ENCODE data around the gene UQCRC1.

Gene UQCRC1

GRCh38 chr3:48635222-48636021 lies 26.0 kb upstream of the UQCRC1 start, which contains the start of gene SLC26A6 (continued):
- TF ChIP-seq PRDM2 (tag by site-specific recombination; IDR thresholded peaks at IDR 0.05; ENCODE audit: borderline replicate concordance) (no peak), ZNF2 (tag by site-specific recombination; IDR thresholded peaks at IDR 0.05) (0 out of 2 replicates have a peak, but pooled peaks have one; percentile 35), ZSCAN4 (tag by site-specific recombination; IDR thresholded peaks at IDR 0.05) (no peak)

- no peak for TF ChIP-seq ZEB2 (tag by site-specific recombination; IDR thresholded peaks at IDR 0.05)
- TF ChIP-seq ZBTB10 (tag by site-specific recombination; IDR thresholded peaks at IDR 0.05) = peak; percentile 30; the same call in 1 of the 2 replicates
- H3K9me3 ChIP-seq (ENCODE audit: control insufficient read depth, insufficient read depth, low read depth, low read length) = no peaks in the 10 kb centered on the region
- H3K36me3 ChIP-seq (ENCODE audit: control insufficient read depth in 2 of 2, insufficient read depth in 1 of 2, low read length in 2 of 2) = peaks cover 0 to 42% of the 10 kb centered on the region in 2 experiments; a peak in 1 of 3 replicates
- CTCF ChIA-PET = interaction anchor here (0.5 to 2.7 kb wide), 14 partner anchors 10 to 915 kb away, joined by 3 to 14 read pairs (median 4); partner anchors contain the start of gene CELSR3
- peak overlapping the region; percentile 55; the same call in 1 of the 2 replicates for H3K27ac ChIP-seq (ENCODE audit: extremely low read depth, low read depth, low read length)
- peak overlapping the region; percentile 75 for H3K4me3 ChIP-seq (ENCODE audit: low read depth, low read length)
- POLR2A ChIA-PET = interaction anchor here (0.9 to 2.5 kb wide), 11 partner anchors 11 to 78 kb away, joined by 3 to 13 read pairs (median 4); partner anchors contain the start of genes CELSR3, PFKFB4, TMEM89 and UQCRC1
- no peaks in the 10 kb centered on the region for H3K4me1 ChIP-seq (ENCODE audit: control insufficient read depth, insufficient read depth, low read length)
Measured at GRCh38 chr3:48634661-48635221, 25.3 kb upstream of the UQCRC1 start.

- Histone ChIP-seq H3K4me1 (ENCODE audit: control insufficient read depth, insufficient read depth, low read length) (no peaks in the 10 kb centered on the region), H3K27ac (ENCODE audit: extremely low read depth, low read depth, low read length) (no peak overlapping the region), H3K4me3 (ENCODE audit: low read depth, low read length) (no peak overlapping the region), H3K36me3 (ENCODE audit: control insufficient read depth in 2 of 2, insufficient read depth in 1 of 2, low read length in 2 of 2) (peaks cover 0 to 52% of the 10 kb centered on the region in 2 experiments; a peak in 1 of 3 replicates), H3K9me3 (ENCODE audit: control insufficient read depth, insufficient read depth, low read depth, low read length) (no peaks in the 10 kb centered on the region)
- POLR2A ChIA-PET = interaction anchor here (2.5 kb wide), 1 partner anchor 10 kb away, joined by 7 read pairs; no protein-coding TSS in a partner anchor
- CTCF ChIA-PET = interaction anchor here (0.6 to 1.1 kb wide), 6 partner anchors 10 to 48 kb away, joined by 3 read pairs; no protein-coding TSS in a partner anchor
- TF ChIP-seq ZNF292 (tag by site-specific recombination; IDR thresholded peaks at IDR 0.05; ENCODE audit: borderline replicate concordance, low read depth) (no peak), ZNF830 (tag by site-specific recombination; IDR thresholded peaks at IDR 0.05; ENCODE audit: low read depth) (no peak), PRDM6 (tag by site-specific recombination; IDR thresholded peaks at IDR 0.05) (no peak), ZBTB17 (tag by site-specific recombination; IDR thresholded peaks at IDR 0.05) (no peak), OSR2 (tag by site-specific recombination; IDR thresholded peaks at IDR 0.05) (no peak), ZNF510 (tag by site-specific recombination; IDR thresholded peaks at IDR 0.05; ENCODE audit: insufficient replicate concordance) (no peak), REPIN1 (tag by site-specific recombination; IDR thresholded peaks at IDR 0.05; ENCODE audit: low read depth) (no peak), ZNF701 (tag by site-specific recombination; IDR thresholded peaks at IDR 0.05) (no peak), ZNF626 (tag by site-specific recombination; IDR thresholded peaks at IDR 0.05) (no peak), ZNF561 (tag by site-specific recombination; IDR thresholded peaks at IDR 0.05; ENCODE audit: borderline replicate concordance) (no peak), ZNF391 (tag by site-specific recombination; IDR thresholded peaks at IDR 0.05; ENCODE audit: borderline replicate concordance, low read depth) (no peak), ZNF335 (tag by site-specific recombination; conservative IDR thresholded peaks at IDR 0.05) (no peak)
Measured at GRCh38 chr3:48633743-48634142, 24.3 kb upstream of the UQCRC1 start.
